ENCODE results near the gene KDR.

The KDR gene

GRCh38 chr4:55103224-55103623 lies 22.2 kb downstream of the KDR start:
- no peak overlapping the region for H3K4me2 ChIP-seq (ENCODE audit: low read depth, low read length, poor library complexity, severe bottlenecking)
- H3K27me3 ChIP-seq (ENCODE audit: low read length), result no peaks in the 10 kb centered on the region
- no peak overlapping the region for H2AFZ ChIP-seq (ENCODE audit: low read depth, low read length, severe bottlenecking)
- H3K36me3 ChIP-seq (ENCODE audit: low read length), result no peaks in the 10 kb centered on the region
- no peaks in the 10 kb centered on the region for H3K9me3 ChIP-seq (ENCODE audit: insufficient read depth, low read length)
- no peaks in the 10 kb centered on the region for H3K9me2 ChIP-seq (replicated peaks; ENCODE audit: insufficient read depth, low read length)
- no peaks in the 10 kb centered on the region for H4K20me1 ChIP-seq (ENCODE audit: low read depth, low read length)
- no peak overlapping the region for H3K27ac ChIP-seq (ENCODE audit: low read depth, low read length)
- H3F3A ChIP-seq (ENCODE audit: insufficient read depth), result no peaks in the 10 kb centered on the region
- no peak overlapping the region for H3K4me3 ChIP-seq (ENCODE audit: insufficient read depth, low read length, poor library complexity, severe bottlenecking)
- H3K9ac ChIP-seq (ENCODE audit: low read length), result no peak overlapping the region
- no peaks in the 10 kb centered on the region for H3K79me2 ChIP-seq (ENCODE audit: insufficient read depth, low read length)
- no peak for TF ChIP-seq CTCF (IDR thresholded peaks at IDR 0.05; ENCODE audit: insufficient read depth, low read length, poor library complexity, severe bottlenecking)
- no peak for TF ChIP-seq EZH2phosphoT487 (conservative IDR thresholded peaks at IDR 0.05; ENCODE audit: low read length)

- Histone ChIP-seq H3F3A (ENCODE audit: insufficient read depth) (no peaks in the 10 kb centered on the region), H3K27ac (ENCODE audit: low read depth, low read length) (no peak overlapping the region), H3K79me2 (ENCODE audit: insufficient read depth, low read length) (no peaks in the 10 kb centered on the region), H3K4me3 (ENCODE audit: insufficient read depth, low read length, poor library complexity, severe bottlenecking) (no peak overlapping the region), H4K20me1 (ENCODE audit: low read depth, low read length) (no peaks in the 10 kb centered on the region), H3K9me2 (replicated peaks; ENCODE audit: insufficient read depth, low read length) (no peaks in the 10 kb centered on the region), H3K9ac (ENCODE audit: low read length) (no peak overlapping the region), H3K9me3 (ENCODE audit: insufficient read depth, low read length) (no peaks in the 10 kb centered on the region), H3K4me2 (ENCODE audit: low read depth, low read length, poor library complexity, severe bottlenecking) (no peak overlapping the region), H2AFZ (ENCODE audit: low read depth, low read length, severe bottlenecking) (no peak overlapping the region), H3K27me3 (ENCODE audit: low read length) (no peaks in the 10 kb centered on the region), H3K36me3 (ENCODE audit: low read length) (no peaks in the 10 kb centered on the region)
- no peak for TF ChIP-seq EZH2phosphoT487 (conservative IDR thresholded peaks at IDR 0.05; ENCODE audit: low read length)
- no peak for TF ChIP-seq CTCF (IDR thresholded peaks at IDR 0.05; ENCODE audit: insufficient read depth, low read length, poor library complexity, severe bottlenecking)
These were observed 25.6 kb downstream of the KDR start for GRCh38 chr4:55099816-55100215.

- H3K36me3 ChIP-seq (ENCODE audit: low read length), result no peaks in the 10 kb centered on the region
- H3K9me3 ChIP-seq (ENCODE audit: insufficient read depth, low read length), result no peaks in the 10 kb centered on the region
- no peaks in the 10 kb centered on the region for H4K20me1 ChIP-seq (ENCODE audit: low read depth, low read length)
- H3K27me3 ChIP-seq (ENCODE audit: low read length), result no peaks in the 10 kb centered on the region
- H3F3A ChIP-seq (ENCODE audit: insufficient read depth), result no peaks in the 10 kb centered on the region
- H3K9ac ChIP-seq (ENCODE audit: low read length), result no peak overlapping the region
- no peaks in the 10 kb centered on the region for H3K79me2 ChIP-seq (ENCODE audit: insufficient read depth, low read length)
- H3K4me3 ChIP-seq (ENCODE audit: insufficient read depth, low read length, poor library complexity, severe bottlenecking), result no peak overlapping the region
- no peak overlapping the region for H2AFZ ChIP-seq (ENCODE audit: low read depth, low read length, severe bottlenecking)
- no peaks in the 10 kb centered on the region for H3K9me2 ChIP-seq (replicated peaks; ENCODE audit: insufficient read depth, low read length)
- H3K27ac ChIP-seq (ENCODE audit: low read depth, low read length), result no peak overlapping the region
- H3K4me2 ChIP-seq (ENCODE audit: low read depth, low read length, poor library complexity, severe bottlenecking), result no peak overlapping the region
- TF ChIP-seq EZH2phosphoT487 (conservative IDR thresholded peaks at IDR 0.05; ENCODE audit: low read length) (no peak), CTCF (IDR thresholded peaks at IDR 0.05; ENCODE audit: insufficient read depth, low read length, poor library complexity, severe bottlenecking) (no peak)
These were observed 26.8 kb downstream of the KDR start for GRCh38 chr4:55098456-55099204.

Measured in SU-DHL-6 (cell line).